Measurements from ENCODE around the gene TCF19. TPM values are rescaled to one million over a fixed set of nuclear protein-coding genes. Genes with fewer than 3 reads are reported as not detected.

The TCF19 gene
- total and polyA plus RNA-seq, 12 donors = 1.6 to 7.3 (median 2.7) TPM

DNA sequence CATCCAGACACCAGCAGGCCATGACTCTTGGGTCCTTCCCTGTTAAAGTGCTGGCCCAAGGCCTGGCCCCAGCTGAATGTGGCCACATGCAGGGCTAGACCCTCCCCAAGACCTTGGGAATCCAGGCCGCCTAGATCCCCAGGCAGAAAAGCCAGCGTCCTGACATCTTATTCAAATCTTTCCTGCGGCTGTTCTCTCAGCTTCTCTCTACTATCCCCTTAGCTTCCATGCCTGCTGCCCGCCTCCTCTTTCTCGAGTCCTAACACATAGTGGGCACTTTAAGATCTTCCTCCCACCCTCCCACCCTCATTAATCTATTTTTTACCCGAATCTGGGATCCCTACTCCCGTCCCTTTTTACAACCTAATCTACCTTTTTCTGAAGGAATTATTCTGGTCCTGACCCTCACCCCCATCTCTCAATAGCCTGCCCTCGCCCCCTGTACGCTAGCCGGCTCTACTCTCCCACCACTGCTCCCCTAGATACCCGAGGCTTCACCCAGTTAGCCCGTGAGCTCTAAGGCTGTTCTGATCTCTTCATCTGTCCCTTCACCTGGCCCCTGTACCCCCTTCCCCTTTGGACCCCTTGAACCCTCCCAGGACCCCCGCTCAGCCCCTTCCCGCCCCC, 763 bp upstream of the TCF19 start, which contains the start of gene CCHCR1:
TSS of gene CCHCR1 (minus strand) at position 290 of the 627 bp plus-strand sequence. CDS start at position 88, 202 bp downstream.
- ATAC-seq (peak in 5 of 8 donors; percentile 15 to 55 (median 16)), DNase-seq (no peak)
- intact Hi-C loops (cut with DNase I) = loop anchor here in 1 of 10 donors (5.0 kb wide), 1 partner anchor 35 kb away; no protein-coding TSS in a partner anchor
- Histone ChIP-seq H3K4me1 (peaks cover 3 to 32% (median 21%) of the 10 kb centered on the region in 9 donors), H3K27me3 (no peaks in the 10 kb centered on the region), H3K27ac (peak within 1 kb of the TSS in 9 of 10 donors; percentile 27 to 86 (median 74)), H3K36me3 (peaks cover 0 to 47% (median 0%) of the 10 kb centered on the region in 9 donors), H3K4me3 (peak within 1 kb of the TSS; percentile 32 to 99 (median 68)), H3K9me3 (no peaks in the 10 kb centered on the region)
- 7 to 9% methylated on average over 14 of the region's 14 CpGs for WGBS, 2 donors
- TF ChIP-seq, protein P1, sequence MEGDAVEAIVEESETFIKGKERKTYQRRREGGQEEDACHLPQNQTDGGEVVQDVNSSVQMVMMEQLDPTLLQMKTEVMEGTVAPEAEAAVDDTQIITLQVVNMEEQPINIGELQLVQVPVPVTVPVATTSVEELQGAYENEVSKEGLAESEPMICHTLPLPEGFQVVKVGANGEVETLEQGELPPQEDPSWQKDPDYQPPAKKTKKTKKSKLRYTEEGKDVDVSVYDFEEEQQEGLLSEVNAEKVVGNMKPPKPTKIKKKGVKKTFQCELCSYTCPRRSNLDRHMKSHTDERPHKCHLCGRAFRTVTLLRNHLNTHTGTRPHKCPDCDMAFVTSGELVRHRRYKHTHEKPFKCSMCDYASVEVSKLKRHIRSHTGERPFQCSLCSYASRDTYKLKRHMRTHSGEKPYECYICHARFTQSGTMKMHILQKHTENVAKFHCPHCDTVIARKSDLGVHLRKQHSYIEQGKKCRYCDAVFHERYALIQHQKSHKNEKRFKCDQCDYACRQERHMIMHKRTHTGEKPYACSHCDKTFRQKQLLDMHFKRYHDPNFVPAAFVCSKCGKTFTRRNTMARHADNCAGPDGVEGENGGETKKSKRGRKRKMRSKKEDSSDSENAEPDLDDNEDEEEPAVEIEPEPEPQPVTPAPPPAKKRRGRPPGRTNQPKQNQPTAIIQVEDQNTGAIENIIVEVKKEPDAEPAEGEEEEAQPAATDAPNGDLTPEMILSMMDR (IDR thresholded peaks at IDR 0.05) = no peak

DNA sequence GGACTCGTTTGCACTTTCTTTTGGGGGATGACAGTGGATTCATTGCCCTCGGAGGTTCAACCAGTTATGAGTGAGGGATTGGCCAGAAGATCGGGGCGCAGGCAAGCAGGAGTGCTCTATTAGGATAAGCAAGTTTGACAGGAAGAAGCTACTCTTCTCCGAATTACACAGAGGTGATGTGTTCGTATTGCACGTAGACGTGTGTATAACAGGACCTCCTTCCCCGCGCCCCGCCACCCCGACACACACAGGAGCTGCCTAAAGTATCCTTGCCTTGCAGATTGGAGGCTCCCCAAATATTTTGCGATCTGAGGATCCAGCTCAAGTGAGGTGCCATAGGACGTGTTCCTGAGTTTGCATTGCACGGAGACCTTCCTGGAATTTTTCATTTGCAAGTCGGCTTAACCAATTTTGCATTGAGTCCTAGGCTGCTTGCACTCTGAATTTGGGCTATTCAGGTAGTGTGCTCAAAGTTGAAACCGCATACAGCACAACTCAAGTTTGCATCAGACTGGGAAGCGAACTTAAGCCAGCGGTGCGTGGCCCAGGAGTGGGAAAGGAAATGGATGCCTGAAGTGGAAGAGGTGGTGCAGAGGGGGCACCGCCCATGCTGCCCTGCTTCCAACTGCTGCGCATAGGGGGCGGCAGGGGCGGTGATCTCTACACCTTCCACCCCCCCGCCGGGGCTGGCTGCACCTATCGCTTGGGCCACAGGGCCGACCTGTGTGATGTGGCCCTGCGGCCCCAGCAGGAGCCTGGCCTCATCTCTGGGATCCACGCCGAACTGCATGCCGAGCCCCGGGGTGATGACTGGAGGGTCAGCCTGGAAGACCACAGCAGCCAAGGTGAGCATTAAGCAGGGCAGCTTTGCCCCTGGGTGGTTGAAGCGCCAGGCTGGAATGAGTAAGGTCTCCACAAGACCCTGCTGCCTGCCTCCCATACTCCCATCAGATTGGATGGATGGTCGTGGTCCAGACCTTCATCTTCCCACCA, 770 bp downstream of the TCF19 start:
- Histone ChIP-seq H3K4me3 (peak overlapping the region; percentile 12 to 99 (median 68)), H3K36me3 (peaks cover 0 to 39% (median 0%) of the 10 kb centered on the region in 9 donors), H3K27me3 (no peaks in the 10 kb centered on the region), H3K27ac (peak overlapping the region in 6 of 10 donors; percentile 20 to 86 (median 54)), H3K4me1 (peaks cover 3 to 36% (median 21%) of the 10 kb centered on the region in 9 donors), H3K9me3 (no peaks in the 10 kb centered on the region)
- WGBS, 2 donors = 12 to 21% methylated on average over 35 of the region's 35 CpGs
- ATAC-seq (no peak), DNase-seq (no peak)
- TF ChIP-seq, protein P1 (IDR thresholded peaks at IDR 0.05) = no peak
- intact Hi-C loops (cut with DNase I) = loop anchor here in 1 of 10 donors (5.0 kb wide), 1 partner anchor 33 kb away; no protein-coding TSS in a partner anchor

DNA sequence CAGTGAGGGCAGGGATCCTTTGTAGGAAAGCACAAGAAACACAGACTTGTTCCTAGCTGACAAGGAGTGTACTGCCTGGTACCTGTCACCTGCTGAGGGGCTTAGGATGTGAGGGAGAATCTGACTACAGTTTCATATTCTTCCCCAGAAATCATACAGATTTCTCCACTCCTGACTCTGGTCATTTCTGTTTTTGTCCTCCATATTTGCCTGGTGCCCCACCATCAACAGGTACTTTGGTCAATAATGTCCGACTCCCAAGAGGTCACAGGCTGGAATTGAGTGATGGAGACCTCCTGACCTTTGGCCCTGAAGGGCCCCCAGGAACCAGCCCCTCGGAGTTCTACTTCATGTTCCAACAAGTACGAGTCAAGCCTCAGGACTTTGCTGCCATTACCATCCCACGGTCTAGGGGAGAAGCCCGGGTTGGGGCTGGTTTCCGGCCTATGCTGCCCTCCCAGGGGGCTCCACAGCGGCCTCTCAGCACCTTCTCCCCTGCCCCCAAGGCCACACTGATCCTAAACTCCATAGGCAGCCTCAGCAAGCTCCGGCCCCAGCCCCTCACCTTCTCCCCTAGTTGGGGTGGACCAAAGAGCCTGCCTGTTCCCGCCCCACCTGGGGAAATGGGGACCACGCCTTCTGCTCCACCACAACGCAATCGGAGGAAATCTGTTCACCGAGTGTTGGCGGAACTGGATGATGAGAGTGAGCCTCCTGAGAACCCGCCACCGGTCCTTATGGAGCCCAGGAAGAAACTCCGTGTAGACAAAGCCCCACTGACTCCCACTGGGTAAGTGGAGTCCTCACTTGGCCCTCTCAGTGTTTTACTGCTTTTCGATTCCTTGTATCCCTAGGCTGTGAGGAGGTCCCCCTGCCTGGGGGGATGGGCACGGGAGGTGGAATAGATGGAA, 3.1 kb downstream of the TCF19 start:
- Histone ChIP-seq H3K36me3 (peaks cover 0 to 20% (median 0%) of the 10 kb centered on the region in 9 donors), H3K27ac (no peak overlapping the region), H3K4me3 (no peak overlapping the region), H3K4me1 (peaks cover 3 to 36% (median 21%) of the 10 kb centered on the region in 9 donors), H3K9me3 (no peaks in the 10 kb centered on the region), H3K27me3 (no peaks in the 10 kb centered on the region)
- DNase-seq (no peak), ATAC-seq (no peak)
- 91% methylated on average over 19 of the region's 19 CpGs for WGBS, 2 donors
- TF ChIP-seq, protein P1 (IDR thresholded peaks at IDR 0.05) = no peak
- intact Hi-C loops (cut with DNase I) = no loop called here
